HEK293 (cell line): ENCODE results near the gene ERI3.

Source experiments
- HOXC10 ChIP-seq: sonication (generic); formaldehyde crosslinking; IDR thresholded peaks from 2 replicates; pipeline ENCODE4 v1.8.1; 2023; ENCODE audit warnings: mild to moderate bottlenecking, missing genetic modification reagents
- KLF17 ChIP-seq: fragments of 450-650 bp; formaldehyde crosslinking; IDR thresholded peaks from 2 replicates; pipeline ENCODE4 v1.5.1; 2016; ENCODE audit warnings: missing biosample characterization, missing genetic modification characterization
- PBX3 ChIP-seq: sonication (generic); formaldehyde crosslinking; IDR thresholded peaks from 2 replicates; pipeline ENCODE4 v1.8.1; 2022; ENCODE audit warnings: mild to moderate bottlenecking, moderate library complexity, missing genetic modification reagents
- PRDM10 ChIP-seq: fragments of 450-650 bp; formaldehyde crosslinking; IDR thresholded peaks from 2 replicates; pipeline ENCODE4 v1.5.1; 2016; ENCODE audit warnings: missing biosample characterization, missing genetic modification characterization
- PRDM6 ChIP-seq: fragments of 450-650 bp; formaldehyde crosslinking; IDR thresholded peaks from 2 replicates; pipeline ENCODE4 v1.5.1; 2017; ENCODE audit warnings: missing biosample characterization, missing genetic modification characterization
- SP3 ChIP-seq: fragments of 450-650 bp; formaldehyde crosslinking; IDR thresholded peaks from 2 replicates; pipeline ENCODE4 v1.5.1; 2016; ENCODE audit warnings: missing biosample characterization, missing genetic modification characterization
- ZBTB26 ChIP-seq: fragments of 450-650 bp; formaldehyde crosslinking; optimal IDR thresholded peaks from 2 replicates; pipeline ENCODE3; 2016; ENCODE audit warnings: missing biosample characterization, mild to moderate bottlenecking, missing genetic modification characterization
- ZBTB48 ChIP-seq: fragments of 450-650 bp; formaldehyde crosslinking; IDR thresholded peaks from 2 replicates; pipeline ENCODE4 v1.5.1; 2016; ENCODE audit warnings: missing biosample characterization, missing genetic modification characterization
- ZNF121 ChIP-seq: fragments of 450-650 bp; formaldehyde crosslinking; IDR thresholded peaks from 2 replicates; pipeline ENCODE4 v1.5.1; 2016; ENCODE audit warnings: missing biosample characterization, missing genetic modification characterization
- ZNF132 ChIP-seq: fragments of 450-650 bp; formaldehyde crosslinking; IDR thresholded peaks from 2 replicates; pipeline ENCODE4 v1.5.1; 2017; ENCODE audit warnings: missing biosample characterization, missing genetic modification characterization, borderline replicate concordance
- ZNF146 ChIP-seq: fragments of 450-650 bp; formaldehyde crosslinking; IDR thresholded peaks from 2 replicates; pipeline ENCODE4 v1.5.1; 2016; ENCODE audit warnings: missing biosample characterization, missing genetic modification characterization
- ZNF26 ChIP-seq: fragments of 450-650 bp; formaldehyde crosslinking; IDR thresholded peaks from 2 replicates; pipeline ENCODE4 v1.5.1; 2016; ENCODE audit warnings: missing biosample characterization, missing genetic modification characterization
- ZNF416 ChIP-seq: fragments of 450-650 bp; formaldehyde crosslinking; IDR thresholded peaks from 2 replicates; pipeline ENCODE4 v1.5.1; 2016; ENCODE audit warnings: missing biosample characterization, missing genetic modification characterization
- ZNF449 ChIP-seq: fragments of 450-650 bp; formaldehyde crosslinking; IDR thresholded peaks from 2 replicates; pipeline ENCODE4 v1.5.1; 2017; ENCODE audit warnings: missing biosample characterization, mild to moderate bottlenecking, missing genetic modification characterization, moderate library complexity
- ZNF510 ChIP-seq: fragments of 450-650 bp; formaldehyde crosslinking; IDR thresholded peaks from 2 replicates; pipeline ENCODE4 v1.5.1; 2018; ENCODE audit warnings: mild to moderate bottlenecking, missing genetic modification characterization, missing biosample characterization; ENCODE audit not compliant: insufficient replicate concordance
- ZNF518A ChIP-seq: fragments of 450-650 bp; formaldehyde crosslinking; conservative IDR thresholded peaks from 2 replicates; pipeline ENCODE4 v1.5.1; 2016; ENCODE audit warnings: low read depth, missing biosample characterization, missing genetic modification characterization
- ZSCAN18 ChIP-seq: fragments of 450-650 bp; formaldehyde crosslinking; IDR thresholded peaks from 2 replicates; pipeline ENCODE4 v1.5.1; 2016; ENCODE audit warnings: missing biosample characterization, missing genetic modification characterization
- ZXDB ChIP-seq: fragments of 450-650 bp; formaldehyde crosslinking; IDR thresholded peaks from 2 replicates; pipeline ENCODE4 v1.5.1; 2016; ENCODE audit warnings: missing biosample characterization, missing genetic modification characterization

Gene ERI3

GRCh38 chr1:44354840-44355581 is at the start of gene ERI3 (continued):
- TF ChIP-seq PRDM10 (no peak), ZNF121 (tag by site-specific recombination) (no peak), ZNF26 (no peak), SP3 (peak; percentile 67), ZSCAN18 (no peak), ZNF416 (tag by site-specific recombination) (no peak), ZXDB (tag by site-specific recombination) (0 out of 2 replicates have a peak, but pooled peaks have one; percentile 34), ZNF132 (tag by site-specific recombination) (no peak), ZBTB48 (tag by site-specific recombination) (no peak), HOXC10 (CRISPR knock-in tag) (no peak), ZNF510 (tag by site-specific recombination) (no peak), ZNF146 (tag by site-specific recombination) (no peak), ZBTB26 (tag by site-specific recombination) (peak; percentile 81), PRDM6 (tag by site-specific recombination) (no peak), KLF17 (tag by site-specific recombination) (0 out of 2 replicates have a peak, but pooled peaks have one; percentile 19), ZNF449 (tag by site-specific recombination) (no peak), PBX3 (peak; percentile 97), ZNF518A (tag by site-specific recombination) (peak; percentile 56; the same call in 1 of the 2 replicates)
